BLaER1 (cell line): ENCODE measurements around the gene GPBAR1.
"Not testable (repeated sequence)": the region's sequence is repeated elsewhere in the genome, so short reads cannot be mapped to it uniquely, and the experiment has no call there.

Source experiments
- H3K27ac ChIP-seq: shearing (Covaris generic); formaldehyde crosslinking; 2 replicates; pipeline ENCODE4 v1.8.1; 2022
- H3K27me3 ChIP-seq: shearing (Covaris generic); formaldehyde crosslinking; 2 replicates; pipeline ENCODE4 v1.8.1; 2022
- H3K36me3 ChIP-seq: shearing (Covaris generic); formaldehyde crosslinking; 2 replicates; pipeline ENCODE4 v1.8.1; 2022
- H3K4me1 ChIP-seq: shearing (Covaris generic); formaldehyde crosslinking; 2 replicates; pipeline ENCODE4 v1.8.1; 2022
- H3K4me2 ChIP-seq: shearing (Covaris generic); formaldehyde crosslinking; 2 replicates; pipeline ENCODE4 v1.8.1; 2022
- H3K4me3 ChIP-seq: shearing (Covaris generic); formaldehyde crosslinking; 2 replicates; pipeline ENCODE4 v1.8.1; 2022
- H3K9ac ChIP-seq: shearing (Covaris generic); formaldehyde crosslinking; 2 replicates; pipeline ENCODE4 v1.8.1; 2022
- H3K9me3 ChIP-seq: shearing (Covaris generic); formaldehyde crosslinking; 2 replicates; pipeline ENCODE4 v1.8.1; 2022
- H4K20me1 ChIP-seq: shearing (Covaris generic); formaldehyde crosslinking; 2 replicates; pipeline ENCODE4 v1.8.1; 2022
- Cebpa-rat ChIP-seq: shearing (Covaris generic); IDR thresholded peaks from 2 replicates; pipeline ENCODE4 v1.8.1; 2022

GPBAR1 gene

DNA sequence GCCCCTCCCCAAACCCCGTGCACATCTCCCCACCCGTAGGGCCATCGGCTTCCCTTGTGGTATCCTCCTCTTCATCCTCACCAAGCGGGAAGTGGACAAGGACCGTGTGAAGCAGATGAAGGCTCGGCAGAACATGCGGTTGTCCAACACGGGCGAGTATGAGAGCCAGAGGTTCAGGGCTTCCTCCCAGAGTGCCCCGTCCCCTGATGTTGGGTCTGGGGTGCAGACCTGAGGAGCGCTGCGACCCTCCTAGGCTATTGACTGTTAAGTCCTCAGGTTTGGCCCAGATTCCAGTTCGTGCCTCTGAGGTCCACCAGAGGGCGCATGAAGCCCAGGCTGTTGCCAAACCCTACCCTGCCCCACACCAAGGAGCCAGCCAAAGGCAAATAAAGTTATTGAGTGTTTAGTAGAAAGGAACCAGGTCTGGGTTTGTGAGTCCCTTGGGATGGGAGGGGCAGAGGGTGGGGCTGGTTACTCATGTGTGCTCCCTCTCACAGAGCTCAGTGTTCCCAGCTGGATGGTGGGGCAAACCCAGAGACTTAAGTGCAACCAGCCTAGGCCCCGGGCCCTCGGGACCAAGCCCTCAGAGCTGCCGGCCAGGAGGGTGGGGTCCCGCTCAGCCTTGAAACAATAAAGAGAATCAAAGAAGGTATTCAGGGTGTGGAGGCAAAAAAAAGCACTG is 11.9 kb downstream of the GPBAR1 start:
- no peak for TF ChIP-seq Cebpa-rat
- peaks cover 49% of the 10 kb centered on the region for H3K36me3 ChIP-seq
- peaks cover 18% of the 10 kb centered on the region for H4K20me1 ChIP-seq

GRCh38 chr2:218273214-218273907 is 12.5 kb downstream of the GPBAR1 start:
- H3K36me3 ChIP-seq, result peaks cover 49% of the 10 kb centered on the region
- not testable (repeated sequence) for H3K27me3 ChIP-seq, H3K9ac ChIP-seq, H3K9me3 ChIP-seq, H3K27ac ChIP-seq, H3K4me3 ChIP-seq
- H4K20me1 ChIP-seq, result peaks cover 13% of the 10 kb centered on the region
- peak overlapping the region; percentile 94 for H3K4me2 ChIP-seq
- peaks cover 37% of the 10 kb centered on the region for H3K4me1 ChIP-seq

More for the DNA sequence above, 11.9 kb downstream of the GPBAR1 start:
- Histone ChIP-seq H3K27ac (no peak overlapping the region), H3K9me3 (no peaks in the 10 kb centered on the region), H3K4me2 (peak overlapping the region; percentile 94), H3K4me1 (peaks cover 39% of the 10 kb centered on the region), H3K9ac (no peak overlapping the region), H3K27me3 (no peaks in the 10 kb centered on the region), H3K4me3 (0 out of 2 replicates have a peak overlapping the region, but pooled peaks have one; percentile 84)

DNA sequence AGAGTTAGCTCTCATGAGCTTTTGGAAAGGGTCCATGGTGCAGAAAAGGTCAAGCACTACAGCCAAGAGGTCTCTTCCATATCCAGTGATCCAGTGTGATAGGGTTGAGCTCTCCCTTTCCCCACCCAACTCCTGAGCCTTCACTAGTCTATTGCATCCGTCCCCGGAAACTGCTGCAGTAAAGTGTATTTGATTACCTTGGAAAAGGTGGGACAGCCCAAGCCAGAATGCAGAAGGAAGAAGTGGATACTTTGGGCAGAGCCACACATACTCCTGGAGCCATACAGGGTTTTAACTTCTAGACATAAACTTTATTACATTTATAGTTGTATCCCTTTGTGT is 13.1 kb downstream of the GPBAR1 start:
- H3K27ac ChIP-seq, result no peak overlapping the region

DNA sequence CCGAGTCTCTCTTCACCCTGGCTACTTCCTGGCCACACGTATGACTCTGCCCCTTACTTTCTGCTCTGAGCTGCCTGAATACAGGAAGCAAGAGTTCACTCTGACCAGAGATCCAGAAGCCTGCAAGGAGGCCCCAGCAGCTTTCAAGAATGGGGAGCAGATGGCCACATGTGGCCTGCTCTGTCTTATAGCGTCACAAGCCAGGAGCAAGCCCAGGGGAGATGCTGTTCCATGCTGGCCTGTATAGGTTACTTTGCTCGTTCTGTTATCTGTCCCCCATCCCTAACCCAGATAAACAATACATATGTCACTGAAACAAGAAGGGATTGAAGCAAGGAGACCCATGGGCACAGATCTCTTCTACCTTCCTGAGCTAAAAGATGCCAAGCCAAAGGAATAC is 13.8 kb downstream of the GPBAR1 start:
- Histone ChIP-seq H3K4me2 (no peak overlapping the region), H3K9me3 (no peaks in the 10 kb centered on the region), H3K4me1 (peaks cover 27% of the 10 kb centered on the region), H3K27ac (no peak overlapping the region), H3K9ac (no peak overlapping the region; the same call in 1 of the 2 replicates), H3K4me3 (no peak overlapping the region), H4K20me1 (peaks cover under 1% of the 10 kb centered on the region; the same call in 1 of the 2 replicates), H3K27me3 (no peaks in the 10 kb centered on the region), H3K36me3 (peaks cover 61% of the 10 kb centered on the region)
- TF ChIP-seq Cebpa-rat, result no peak

More for the DNA sequence above, 13.1 kb downstream of the GPBAR1 start:
- no peaks in the 10 kb centered on the region for H3K9me3 ChIP-seq
- peaks cover 32% of the 10 kb centered on the region for H3K4me1 ChIP-seq
- H3K4me2 ChIP-seq, result no peak overlapping the region
- no peak overlapping the region for H3K4me3 ChIP-seq
- H4K20me1 ChIP-seq, result peaks cover 8% of the 10 kb centered on the region
- H3K27me3 ChIP-seq, result no peaks in the 10 kb centered on the region
- no peak overlapping the region for H3K9ac ChIP-seq
- H3K36me3 ChIP-seq, result peaks cover 54% of the 10 kb centered on the region
- no peak for TF ChIP-seq Cebpa-rat

- H3K36me3 ChIP-seq, result peaks cover 71% of the 10 kb centered on the region
- H3K9ac ChIP-seq, result no peak overlapping the region
- no peaks in the 10 kb centered on the region for H3K27me3 ChIP-seq
- H3K9me3 ChIP-seq, result no peaks in the 10 kb centered on the region
- no peak for TF ChIP-seq Cebpa-rat
- no peak overlapping the region for H3K4me2 ChIP-seq
- H3K4me1 ChIP-seq, result peaks cover 27% of the 10 kb centered on the region
- no peak overlapping the region for H3K27ac ChIP-seq
- no peak overlapping the region for H3K4me3 ChIP-seq
- no peaks in the 10 kb centered on the region for H4K20me1 ChIP-seq
These were observed 14.7 kb downstream of the GPBAR1 start for GRCh38 chr2:218275371-218276072.

DNA sequence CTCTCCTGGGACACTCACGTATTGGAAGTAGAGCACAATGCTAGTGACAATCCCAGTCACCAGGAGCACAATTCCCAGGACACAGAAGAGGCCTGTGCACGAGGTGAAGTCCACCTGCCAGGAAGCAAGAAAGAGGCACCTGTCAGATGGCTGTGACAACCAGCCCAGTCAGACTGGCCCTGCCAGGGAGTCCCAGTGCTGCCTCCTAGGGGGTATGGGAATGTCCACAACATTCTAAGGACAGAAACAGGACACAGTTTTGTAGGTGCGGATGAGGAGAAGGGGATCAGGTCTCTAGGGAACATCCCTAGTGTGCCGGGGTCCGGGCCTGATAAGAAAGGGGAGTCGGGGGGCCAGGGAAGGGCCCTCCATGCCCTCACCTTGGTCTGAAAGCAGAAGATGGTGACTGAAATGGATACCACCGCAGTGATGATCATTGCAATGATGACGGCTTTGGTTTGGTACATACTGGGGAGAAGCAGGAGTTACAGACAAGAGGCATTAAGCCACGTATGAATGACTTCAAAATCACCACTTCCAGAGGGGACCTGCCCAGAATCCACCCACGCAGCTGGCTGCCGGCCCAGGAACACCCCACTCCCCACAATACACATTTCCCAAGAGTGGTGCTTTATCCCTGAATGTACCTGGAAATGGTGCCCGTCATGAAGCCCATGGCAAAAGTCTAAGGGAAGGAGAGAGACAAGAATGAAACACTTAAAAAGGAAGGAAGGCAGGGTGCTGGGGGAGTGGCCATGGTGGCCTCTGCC is 16.4 kb downstream of the GPBAR1 start:
- TF ChIP-seq Cebpa-rat, result no peak
- H3K4me3 ChIP-seq, result no peak overlapping the region
- peaks cover 81% of the 10 kb centered on the region for H3K36me3 ChIP-seq
- no peaks in the 10 kb centered on the region for H3K27me3 ChIP-seq
- peaks cover 16% of the 10 kb centered on the region for H3K4me1 ChIP-seq
- no peak overlapping the region for H3K9ac ChIP-seq
- H3K9me3 ChIP-seq, result no peaks in the 10 kb centered on the region
- no peak overlapping the region for H3K27ac ChIP-seq
- no peak overlapping the region for H3K4me2 ChIP-seq
- H4K20me1 ChIP-seq, result no peaks in the 10 kb centered on the region

- no peak for TF ChIP-seq Cebpa-rat
- no peak overlapping the region for H3K27ac ChIP-seq
- peaks cover 16% of the 10 kb centered on the region for H3K4me1 ChIP-seq
- no peaks in the 10 kb centered on the region for H3K9me3 ChIP-seq
- H3K36me3 ChIP-seq, result peaks cover 81% of the 10 kb centered on the region
- no peak overlapping the region for H3K4me3 ChIP-seq
- no peak overlapping the region for H3K4me2 ChIP-seq
- no peaks in the 10 kb centered on the region for H3K27me3 ChIP-seq
- no peaks in the 10 kb centered on the region for H4K20me1 ChIP-seq
- H3K9ac ChIP-seq, result no peak overlapping the region
These were observed 17.1 kb downstream of the GPBAR1 start for GRCh38 chr2:218277921-218278320.

DNA sequence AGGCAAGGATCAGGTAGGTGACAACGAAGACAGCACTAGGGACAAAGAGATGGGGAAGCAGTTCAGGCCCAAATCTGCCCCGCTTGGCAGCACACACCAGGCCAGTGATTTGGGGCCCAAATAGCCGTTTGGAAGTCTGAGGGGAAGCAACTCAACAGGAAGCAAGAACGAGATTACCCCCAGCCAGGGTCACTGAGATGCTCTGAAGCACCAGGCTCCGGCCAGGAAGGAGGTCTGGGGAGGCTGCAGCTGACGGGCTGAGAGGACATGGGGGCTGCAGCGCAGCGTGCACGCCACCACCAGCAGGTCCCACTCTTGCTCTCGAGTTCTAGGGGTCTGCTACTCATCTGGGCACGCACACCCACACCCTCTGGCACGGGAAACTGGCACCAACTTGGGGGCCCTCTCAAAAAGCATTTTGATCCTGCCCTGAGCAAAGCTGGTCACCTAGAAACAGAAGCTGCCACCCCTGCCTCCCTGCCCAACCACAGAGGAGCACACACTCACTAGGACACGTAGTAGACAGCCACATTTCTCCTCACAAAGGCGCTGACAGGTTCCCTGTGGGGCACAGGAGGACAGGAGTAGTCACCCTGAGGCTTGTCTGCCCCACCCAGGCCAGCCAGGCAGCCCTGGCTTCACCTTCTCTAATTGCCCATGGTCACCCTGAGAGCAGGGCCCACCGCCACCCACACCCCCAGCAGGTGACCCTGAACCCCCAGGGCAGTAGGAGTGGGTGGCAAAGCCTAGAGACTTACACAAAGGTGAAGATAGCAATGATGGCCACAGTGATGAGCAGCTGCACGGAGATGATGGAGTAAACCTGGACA is 17.9 kb downstream of the GPBAR1 start:
- H3K36me3 ChIP-seq, result peaks cover 78% of the 10 kb centered on the region
- no peaks in the 10 kb centered on the region for H4K20me1 ChIP-seq
- H3K27me3 ChIP-seq, result no peaks in the 10 kb centered on the region
- H3K9ac ChIP-seq, result no peak overlapping the region
- H3K4me1 ChIP-seq, result peaks cover 19% of the 10 kb centered on the region
- no peak for TF ChIP-seq Cebpa-rat
- no peak overlapping the region for H3K4me2 ChIP-seq
- H3K4me3 ChIP-seq, result no peak overlapping the region
- H3K27ac ChIP-seq, result 0 out of 2 replicates have a peak overlapping the region, but pooled peaks have one; percentile 26
- no peaks in the 10 kb centered on the region for H3K9me3 ChIP-seq
